HepG2 (cell line): Measurements from ENCODE around the gene SRP14. TPM values are rescaled to one million over a fixed set of nuclear protein-coding genes. Genes with fewer than 3 reads are reported as not detected.
"Not testable (repeated sequence)": the region's sequence is repeated elsewhere in the genome, so short reads cannot be mapped to it uniquely, and the experiment has no call there.

Experiments
- ATAC-seq: fragments of 200-7000 bp; cut with Tn5 transposase; 3 replicates; pipeline ENCODE4 v1.9.1; 2020; ENCODE audit warnings: mild to moderate bottlenecking, moderate library complexity
- BruUV-seq: library from RNA; stranded (reverse); fragments of 400-500 nt; replicated peaks from 2 replicates; lab custom pipeline; 2021; lab: Mats Ljungman, UMichigan
- CTCF ChIA-PET: fragments of 300-600 bp; formaldehyde crosslinking; extraction: SDS; loops from one replicate; lab custom pipeline; 2021; ENCODE audit warnings: low total read pairs, inconsistent platforms, low intra/inter-chr PET ratio; lab: Yijun Ruan, JAX
- POLR2A ChIA-PET: fragments of 350-600 bp; sonication (Branson Sonifier 250); formaldehyde crosslinking; loops from one replicate; lab custom pipeline; 2020; ENCODE audit warnings: antibody characterized with exemption, inconsistent platforms; lab: Yijun Ruan, JAX
- DNase-seq: peaks from one replicate; pipeline ENCODE4 v3.0.0-alpha.2; 2015; ENCODE audit warnings: low spot score
- FAIRE-seq: peaks from 3 replicates; lab custom pipeline; 2011; peaks lifted over from hg19 to GRCh38; lab: Jason Lieb, UNC
- H2AFZ ChIP-seq: one replicate; pipeline ENCODE4 v1.6.1; 2011; ENCODE audit warnings: low read length, inconsistent platforms
- H3K27ac ChIP-seq: fragments of 300-600 bp; 3 replicates; pipeline ENCODE4 v1.8.0; 2011; ENCODE audit warnings: mixed run types, mild to moderate bottlenecking, mixed read lengths, low read length, inconsistent platforms; ENCODE audit not compliant: insufficient read depth; ENCODE audit errors: extremely low read length
- H3K27me3 ChIP-seq, 2 experiments: fragments of 200-600 bp in 1 of 2; 2 replicates in 1 of 2; 3 replicates in 1 of 2; pipeline versions ENCODE4 v1.6.0 to v1.8.0; 2011; ENCODE audit warnings: low read length in 2 of 2, mild to moderate bottlenecking in 2 of 2, moderate library complexity in 2 of 2, inconsistent platforms in 1 of 2; ENCODE audit not compliant: insufficient read depth in 2 of 2, control insufficient read depth in 1 of 2
- H3K36me3 ChIP-seq, 2 experiments: fragments of 200-600 bp in 1 of 2; replicated peaks in 1 of 2; 2 replicates in 1 of 2; 3 replicates in 1 of 2; pipeline versions ENCODE4 v1.5.1 to v1.8.0; 2011; ENCODE audit warnings: low read length in 2 of 2, inconsistent platforms in 1 of 2; ENCODE audit not compliant: insufficient read depth in 2 of 2, control insufficient read depth in 1 of 2
- H3K4me1 ChIP-seq: 2 replicates; pipeline ENCODE4 v1.5.1; 2012; ENCODE audit warnings: low read length, inconsistent platforms; ENCODE audit not compliant: insufficient read depth
- H3K4me2 ChIP-seq: 2 replicates; pipeline ENCODE4 v1.6.0; 2011; ENCODE audit warnings: low read depth, low read length, inconsistent platforms
- H3K4me3 ChIP-seq, 3 experiments: fragments of 200-600 bp in 1 of 3; sonication (generic), shearing (Covaris generic) in 1 of 3; replicated peaks in 1 of 3; 2 replicates each; pipeline ENCODE4 v1.5.1; 2011 to 2016; ENCODE audit warnings: low read length in 3 of 3, inconsistent platforms in 2 of 3, low read depth in 2 of 3, mild to moderate bottlenecking in 2 of 3, control low read depth in 1 of 3, mixed read lengths in 1 of 3; ENCODE audit not compliant: insufficient read depth in 1 of 3
- H3K79me2 ChIP-seq: one replicate; pipeline ENCODE4 v1.6.1; 2011; ENCODE audit warnings: low read length, inconsistent platforms; ENCODE audit not compliant: insufficient read depth
- H3K9ac ChIP-seq: 2 replicates; pipeline ENCODE4 v1.6.0; 2011; ENCODE audit warnings: mild to moderate bottlenecking, low read depth, low read length, inconsistent platforms; ENCODE audit not compliant: insufficient read depth
- H3K9me3 ChIP-seq: 2 replicates; pipeline ENCODE4 v1.5.1; 2012; ENCODE audit warnings: mild to moderate bottlenecking, low read length
- H4K20me1 ChIP-seq: 2 replicates; pipeline ENCODE4 v1.6.0; 2011; ENCODE audit warnings: inconsistent platforms, mild to moderate bottlenecking, low read length, moderate library complexity; ENCODE audit not compliant: insufficient read depth
- ADNP ChIP-seq: sonication (generic); formaldehyde crosslinking; IDR thresholded peaks from 2 replicates; pipeline ENCODE4 v1.4.0; 2020; ENCODE audit warnings: missing genetic modification reagents
- CEBPB ChIP-seq: IDR thresholded peaks from 2 replicates; pipeline ENCODE4 v1.6.1; 2011; ENCODE audit warnings: low read depth, low read length, improper control_type of control experiment, borderline replicate concordance
- IRF1 ChIP-seq: sonication (generic); formaldehyde crosslinking; IDR thresholded peaks from 2 replicates; pipeline ENCODE4 v1.4.0; 2020; ENCODE audit warnings: low read depth, mild to moderate bottlenecking, missing genetic modification reagents
- NFYB ChIP-seq: sonication (generic); formaldehyde crosslinking; IDR thresholded peaks from 2 replicates; pipeline ENCODE4 v1.4.0; 2020; ENCODE audit warnings: missing genetic modification reagents
- NFYC ChIP-seq: IDR thresholded peaks from 2 replicates; pipeline ENCODE4 v1.6.1; 2016; ENCODE audit warnings: missing genetic modification reagents, missing compliant biosample characterization
- POLR2A ChIP-seq, 2 experiments: IDR thresholded peaks; 2 replicates each; pipeline ENCODE4 v1.6.1; 2011; ENCODE audit warnings: low read depth in 2 of 2, low read length in 2 of 2, mild to moderate bottlenecking in 1 of 2, moderate library complexity in 1 of 2; ENCODE audit not compliant: insufficient read depth in 1 of 2
- WGBS: methylation state at CpG from one replicate; pipeline ENCODE4 v1.1.6; 2017; ENCODE audit warnings: low lambda C conversion rate; 5-methylcytosine and 5-hydroxymethylcytosine counted together
- in situ Hi-C: cut with HindIII; loops from 2 replicates; pipeline ENCODE4 v1.10.0; 2017; ENCODE audit warnings: low pct_unique_long_range_greater_than_20kb; ENCODE audit not compliant: extremely low pct_ligation_motif_present
- intact Hi-C: fragments of 100-400 bp; cut with micrococcal nuclease; formaldehyde crosslinking; loops from one replicate; pipeline ENCODE4 v1.10.0; 2022; ENCODE audit not compliant: unreplicated experiment
- polyA plus RNA-seq, 8 experiments: library from polyadenylated mRNA; depleted of rRNA in 3 of 8; stranded (reverse) in 7 of 8; unstranded in 1 of 8; fragments of >200 nt; fragmentation: Illumina TruSeq in 4 of 8; extraction: Trizol in 4 of 8; gene quantifications; 2 replicates each; pipeline versions ENCODE4 v1.2.1 to v1.2.3, GENCODE V29; 2011 to 2016; ENCODE audit warnings: low read depth in 4 of 8, missing spikeins in 1 of 8, mixed read lengths in 1 of 8; ENCODE audit not compliant: insufficient read depth in 1 of 8
- total RNA-seq, 5 experiments: library from RNA; depleted of rRNA; stranded (reverse); fragments of >200 nt; fragmentation: Illumina TruSeq; extraction: Trizol; gene quantifications; 2 replicates each; pipeline ENCODE4 v1.2.3, GENCODE V29; 2016; ENCODE audit warnings: low read depth in 1 of 5

Gene SRP14
- total and polyA plus RNA-seq, 2 of the 13 experiments (the other 11 are each of a cell fraction or from before 2014, with no cell fraction given) = 208 to 356 TPM

DNA sequence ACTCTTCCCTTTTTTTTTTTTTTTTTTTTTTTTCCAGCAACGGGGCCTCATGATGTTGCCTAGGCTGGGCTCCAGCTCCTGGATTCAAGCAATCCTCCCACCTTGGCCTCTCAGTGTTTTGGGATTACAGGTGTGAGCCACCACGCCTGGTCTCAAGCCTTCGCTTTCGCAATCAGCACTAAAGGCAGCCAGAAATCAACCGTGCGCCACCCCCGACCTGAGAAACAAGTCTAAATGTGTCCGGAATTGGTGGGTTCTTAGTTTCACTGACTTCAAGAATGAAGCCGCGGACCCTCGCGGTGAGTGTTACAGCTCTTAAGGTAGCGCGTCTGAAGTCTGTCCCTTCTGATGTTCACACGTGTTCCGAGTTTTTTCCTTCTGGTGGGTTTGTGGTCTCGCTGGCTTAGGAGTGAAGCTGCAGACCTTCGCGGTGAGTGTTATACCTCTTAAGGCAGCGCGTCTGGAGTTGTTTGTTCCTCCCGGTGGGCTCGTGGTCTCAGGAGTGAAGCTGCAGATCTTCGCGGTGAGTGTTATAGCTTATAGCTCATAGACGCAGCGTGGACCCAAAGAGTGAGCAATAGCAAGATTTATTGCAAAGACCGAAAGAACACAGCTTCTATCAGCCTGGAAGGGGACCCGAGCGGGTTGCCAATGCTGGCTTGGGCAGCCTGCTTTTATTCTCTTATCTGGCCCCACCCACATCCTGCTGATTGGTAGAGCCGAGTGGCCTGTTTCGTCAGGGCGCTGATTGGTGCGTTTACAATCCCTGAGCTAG lies 34.9 kb upstream of the SRP14 start:
- H3K36me3 ChIP-seq, ATAC-seq, DNase-seq, H3K27me3 ChIP-seq, CTCF ChIA-PET, in situ Hi-C loops, H3K4me3 ChIP-seq, H3K79me2 ChIP-seq, H2AFZ ChIP-seq, H4K20me1 ChIP-seq, H3K27ac ChIP-seq, FAIRE-seq, H3K4me2 ChIP-seq, H3K9me3 ChIP-seq, intact Hi-C loops, H3K9ac ChIP-seq: not testable (repeated sequence)
- peaks cover 52% of the 10 kb centered on the region for H3K4me1 ChIP-seq
- BruUV-seq = TSS peak; percentile 88
- POLR2A ChIA-PET = interaction anchor here (1.1 to 1.9 kb wide), 4 partner anchors 8 to 35 kb away, joined by 3 to 6 read pairs (median 3); partner anchors contain the start of gene BMF
- peak; percentile 38; the same call in 1 of the 2 replicates for TF ChIP-seq CEBPB
- peak in 1 of 2 experiments; percentile 45; a peak in 1 of 4 replicates for TF ChIP-seq POLR2A (IDR thresholded peaks at IDR 0.05; ENCODE audit: insufficient read depth in 1 of 2, low read depth in 2 of 2, low read length in 2 of 2)
- 0 out of 2 replicates have a peak, but pooled peaks have one; percentile 20 for TF ChIP-seq NFYC
- TF ChIP-seq NFYB (CRISPR knock-in tag) = 0 out of 2 replicates have a peak, but pooled peaks have one; percentile 38
- 95% methylated on average over 32 of the region's 34 CpGs for WGBS

DNA sequence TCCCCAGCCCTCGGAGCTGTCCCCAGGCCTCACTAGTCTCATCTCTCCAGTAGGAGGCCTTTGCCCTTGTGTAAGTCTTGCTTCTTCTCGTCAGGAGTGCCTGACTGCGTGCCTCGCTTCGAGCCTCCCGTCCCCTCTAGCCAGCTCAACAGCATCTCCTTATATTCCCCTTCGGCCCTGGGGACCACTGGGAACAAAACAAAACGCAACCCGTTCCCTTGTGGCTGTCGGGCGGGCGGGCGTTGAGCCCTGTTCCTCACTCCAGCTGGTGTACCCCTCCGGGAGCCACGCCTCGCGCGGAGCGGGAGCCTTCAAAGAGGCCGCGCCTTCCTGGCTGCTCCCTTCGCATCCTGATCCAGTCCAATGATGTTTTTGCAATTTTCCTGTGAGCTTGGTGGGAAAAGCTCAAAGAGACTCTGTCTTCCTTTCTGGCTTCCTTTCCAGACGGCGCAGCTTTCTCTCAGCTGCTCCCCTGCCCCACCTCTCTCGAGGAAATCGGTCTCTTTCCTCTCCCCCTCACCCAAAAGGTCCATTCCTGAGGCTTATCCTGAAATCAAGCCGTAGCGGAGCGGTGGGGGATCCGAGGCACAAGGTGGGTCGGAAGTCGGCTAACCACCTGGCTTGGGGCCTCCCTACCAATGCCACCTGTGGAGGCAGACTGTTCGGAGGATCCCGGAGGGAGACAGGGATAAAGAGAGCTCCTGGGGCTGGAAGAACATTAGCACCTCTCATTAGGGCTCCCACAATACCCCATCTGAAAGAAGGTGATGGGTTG lies 33.4 kb upstream of the SRP14 start:
- Histone ChIP-seq H4K20me1 (no peaks in the 10 kb centered on the region), H3K4me2 (no peak overlapping the region), H2AFZ (no peak overlapping the region), H3K36me3 (no peaks in the 10 kb centered on the region), H3K27ac (no peak overlapping the region), H3K27me3 (no peaks in the 10 kb centered on the region), H3K79me2 (no peaks in the 10 kb centered on the region), H3K4me3 (no peak overlapping the region), H3K4me1 (peaks cover 52% of the 10 kb centered on the region), H3K9me3 (no peaks in the 10 kb centered on the region), H3K9ac (no peak overlapping the region)
- DNase-seq (no peak), ATAC-seq (no peak), FAIRE-seq (no peak)
- TF ChIP-seq ADNP (CRISPR knock-in tag) (no peak), IRF1 (CRISPR knock-in tag) (no peak)
- BruUV-seq = no TSS peak
- CTCF ChIA-PET = no interaction called here
- in situ Hi-C loops = no loop called here
- POLR2A ChIA-PET = interaction anchor here (1.7 to 1.9 kb wide), 2 partner anchors 9 to 35 kb away, joined by 3 to 6 read pairs; no protein-coding TSS in a partner anchor
- 91% methylated on average over 34 of the region's 34 CpGs for WGBS
- intact Hi-C loops = no loop called here
